ENCODE results near the gene MAPKAPK2. TPM values are rescaled to one million over a fixed set of nuclear protein-coding genes. Genes with fewer than 3 reads are reported as not detected.

MAPKAPK2 gene
- total RNA-seq, 2 experiments from 2014 or later, result 14.5 to 39.9 TPM

DNA sequence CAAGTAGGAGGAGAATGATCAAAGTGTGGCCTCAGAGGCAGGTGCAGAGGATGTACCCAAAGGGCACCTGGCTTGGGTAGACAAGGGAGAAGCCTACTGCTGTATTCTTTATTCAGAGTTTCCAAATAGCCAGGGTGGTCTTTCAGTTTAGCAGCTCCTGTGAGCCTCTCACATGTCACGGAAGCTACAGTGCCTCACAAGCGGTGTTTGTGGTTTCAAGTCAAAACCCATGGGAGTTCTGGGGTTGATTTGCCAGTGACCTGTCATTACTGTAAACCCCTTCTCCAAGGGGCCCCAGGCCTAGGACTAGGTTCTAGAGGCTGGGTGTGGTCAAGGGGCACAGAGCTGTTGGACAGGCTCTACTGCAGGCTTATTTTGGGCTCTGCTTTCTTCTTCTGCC lies 97.7 kb downstream of the MAPKAPK2 start:
- ChIA-PET POLR2A (interaction anchor here (0.7 to 2.9 kb wide), 3 partner anchors 12 to 46 kb away, joined by 3 to 15 read pairs (median 3); partner anchors contain the start of genes IL10 and IL19), CTCF (ENCODE audit: unreplicated experiment) (interaction anchor here (0.6 to 0.8 kb wide), 2 partner anchors 37 to 48 kb away, joined by 3 read pairs; no protein-coding TSS in a partner anchor)
- DNase-seq (ENCODE audit: low spot score), result peak; percentile 92
- H3K4me1 ChIP-seq (ENCODE audit: insufficient read depth, low read length, poor library complexity, severe bottlenecking), result peaks cover 53% of the 10 kb centered on the region
- BruUV-seq (replicated peaks), result no TSS peak
- peak overlapping the region; percentile 63 for H3K4me2 ChIP-seq (ENCODE audit: low read length)
- H3K9me2 ChIP-seq (ENCODE audit: insufficient read depth, low read length), result no peaks in the 10 kb centered on the region
- no peaks in the 10 kb centered on the region for H3K9me3 ChIP-seq (ENCODE audit: low read length)
- peak overlapping the region; percentile 4; the same call in 1 of the 2 replicates for H2AFZ ChIP-seq (ENCODE audit: low read length)
- no peaks in the 10 kb centered on the region for H3K79me2 ChIP-seq (ENCODE audit: insufficient read depth, low read depth, low read length)
- TF ChIP-seq, protein P1, sequence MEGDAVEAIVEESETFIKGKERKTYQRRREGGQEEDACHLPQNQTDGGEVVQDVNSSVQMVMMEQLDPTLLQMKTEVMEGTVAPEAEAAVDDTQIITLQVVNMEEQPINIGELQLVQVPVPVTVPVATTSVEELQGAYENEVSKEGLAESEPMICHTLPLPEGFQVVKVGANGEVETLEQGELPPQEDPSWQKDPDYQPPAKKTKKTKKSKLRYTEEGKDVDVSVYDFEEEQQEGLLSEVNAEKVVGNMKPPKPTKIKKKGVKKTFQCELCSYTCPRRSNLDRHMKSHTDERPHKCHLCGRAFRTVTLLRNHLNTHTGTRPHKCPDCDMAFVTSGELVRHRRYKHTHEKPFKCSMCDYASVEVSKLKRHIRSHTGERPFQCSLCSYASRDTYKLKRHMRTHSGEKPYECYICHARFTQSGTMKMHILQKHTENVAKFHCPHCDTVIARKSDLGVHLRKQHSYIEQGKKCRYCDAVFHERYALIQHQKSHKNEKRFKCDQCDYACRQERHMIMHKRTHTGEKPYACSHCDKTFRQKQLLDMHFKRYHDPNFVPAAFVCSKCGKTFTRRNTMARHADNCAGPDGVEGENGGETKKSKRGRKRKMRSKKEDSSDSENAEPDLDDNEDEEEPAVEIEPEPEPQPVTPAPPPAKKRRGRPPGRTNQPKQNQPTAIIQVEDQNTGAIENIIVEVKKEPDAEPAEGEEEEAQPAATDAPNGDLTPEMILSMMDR (conservative IDR thresholded peaks at IDR 0.05; ENCODE audit: low read length), result no peak
- no peak for TF ChIP-seq EZH2phosphoT487 (IDR thresholded peaks at IDR 0.05; ENCODE audit: borderline replicate concordance, low read depth, low read length)
- no peaks in the 10 kb centered on the region for H4K20me1 ChIP-seq (ENCODE audit: insufficient read depth, low read length)
- H3K4me3 ChIP-seq (ENCODE audit: low read depth, low read length, poor library complexity, severe bottlenecking), result peak overlapping the region; percentile 30
- no peaks in the 10 kb centered on the region for H3K36me3 ChIP-seq (ENCODE audit: insufficient read depth, low read length)
- intact Hi-C loops (cut with micrococcal nuclease; ENCODE audit: unreplicated experiment), result loop anchor here (2.0 kb wide), 1 partner anchor 44 kb away; no protein-coding TSS in a partner anchor
- H3K27ac ChIP-seq (ENCODE audit: low read depth, low read length, poor library complexity, severe bottlenecking), result peak overlapping the region; percentile 64

DNA sequence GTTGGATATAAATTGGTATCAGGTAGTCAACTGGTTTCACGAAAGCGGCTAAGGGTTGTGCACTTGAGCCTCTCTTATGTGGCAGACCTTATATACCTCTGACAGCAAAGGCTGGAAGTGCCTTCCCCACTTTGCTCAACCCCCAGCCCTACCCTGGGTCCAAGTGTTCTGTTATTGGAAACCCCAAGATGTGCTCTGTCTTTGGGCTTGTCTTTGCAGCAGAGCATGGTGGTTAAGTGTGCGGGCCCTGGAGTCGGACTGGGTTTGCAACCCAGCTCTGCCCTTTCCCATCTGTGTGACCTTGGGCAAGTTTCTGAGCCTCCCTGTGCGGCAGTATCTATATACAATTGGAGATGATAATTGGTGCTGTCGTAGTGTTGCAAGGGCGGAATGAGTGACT lies 98.8 kb downstream of the MAPKAPK2 start:
- H2AFZ ChIP-seq (ENCODE audit: low read length), result no peak overlapping the region
- TF ChIP-seq, protein P1 (conservative IDR thresholded peaks at IDR 0.05; ENCODE audit: low read length), result no peak
- TF ChIP-seq EZH2phosphoT487 (IDR thresholded peaks at IDR 0.05; ENCODE audit: borderline replicate concordance, low read depth, low read length), result no peak
- H3K27ac ChIP-seq (ENCODE audit: low read depth, low read length, poor library complexity, severe bottlenecking), result no peak overlapping the region
- H4K20me1 ChIP-seq (ENCODE audit: insufficient read depth, low read length), result no peaks in the 10 kb centered on the region
- ChIA-PET POLR2A (interaction anchor here (0.6 to 2.9 kb wide), 2 partner anchors 13 to 494 kb away, joined by 3 to 15 read pairs; partner anchors contain the start of genes IL10 and IL19), CTCF (ENCODE audit: unreplicated experiment) (no interaction called here)
- no peaks in the 10 kb centered on the region for H3K9me2 ChIP-seq (ENCODE audit: insufficient read depth, low read length)
- H3K4me2 ChIP-seq (ENCODE audit: low read length), result no peak overlapping the region
- DNase-seq (ENCODE audit: low spot score), result no peak
- H3K4me3 ChIP-seq (ENCODE audit: low read depth, low read length, poor library complexity, severe bottlenecking), result no peak overlapping the region
- intact Hi-C loops (cut with micrococcal nuclease; ENCODE audit: unreplicated experiment), result loop anchor here (2.0 kb wide), 1 partner anchor 45 kb away; no protein-coding TSS in a partner anchor
- H3K79me2 ChIP-seq (ENCODE audit: insufficient read depth, low read depth, low read length), result no peaks in the 10 kb centered on the region
- H3K4me1 ChIP-seq (ENCODE audit: insufficient read depth, low read length, poor library complexity, severe bottlenecking), result peaks cover 52% of the 10 kb centered on the region
- BruUV-seq (replicated peaks), result no TSS peak
- no peaks in the 10 kb centered on the region for H3K9me3 ChIP-seq (ENCODE audit: low read length)
- H3K36me3 ChIP-seq (ENCODE audit: insufficient read depth, low read length), result no peaks in the 10 kb centered on the region

Small RNA genes lying within 50 kb of the gene (small RNA-seq; reads per million reads assigned to genes)
- not detected for gene RF00019

Other genes starting within 250 kb of the MAPKAPK2 start
- 23.8 and 23.9 TPM in 2 replicates for gene IKBKE, start 214.4 kb upstream of the MAPKAPK2 start, total RNA-seq (2014; rRNA removed; shearing (Covaris generic))
- gene IKBKE, start 214.4 kb upstream of the MAPKAPK2 start, total RNA-seq (2022), result 34.4 and 38.5 TPM in 2 replicates
- gene RASSF5, start 177.4 kb upstream of the MAPKAPK2 start, total RNA-seq (2014; rRNA removed; shearing (Covaris generic)), result 19.8 and 21.4 TPM in 2 replicates
- 25.7 and 30.0 TPM in 2 replicates for gene RASSF5, start 177.4 kb upstream of the MAPKAPK2 start, total RNA-seq (2022)
- 85.4 and 89.3 TPM in 2 replicates for gene EIF2D, start 72.4 kb upstream of the MAPKAPK2 start, total RNA-seq (2014; rRNA removed; shearing (Covaris generic))
- gene EIF2D, start 72.4 kb upstream of the MAPKAPK2 start, total RNA-seq (2022), result 68.6 and 72.3 TPM in 2 replicates
- 9.7 and 9.8 TPM in 2 replicates for gene DYRK3, start 49.4 kb upstream of the MAPKAPK2 start, total RNA-seq (2014; rRNA removed; shearing (Covaris generic))
- 9.4 and 10.9 TPM in 2 replicates for gene DYRK3, start 49.4 kb upstream of the MAPKAPK2 start, total RNA-seq (2022)
- gene IL19, start 85.9 kb downstream of the MAPKAPK2 start, total RNA-seq (2014; rRNA removed; shearing (Covaris generic)), result not detected in 2 replicates
- gene IL19, start 85.9 kb downstream of the MAPKAPK2 start, total RNA-seq (2022), result not detected in 2 replicates
- gene IL10, start 87.6 kb downstream of the MAPKAPK2 start, total RNA-seq (2014; rRNA removed; shearing (Covaris generic)), result not detected in 2 replicates
- gene IL10, start 87.6 kb downstream of the MAPKAPK2 start, total RNA-seq (2022), result not detected in 2 replicates
- gene IL20, start 180.7 kb downstream of the MAPKAPK2 start, total RNA-seq (2014; rRNA removed; shearing (Covaris generic)), result not detected in 2 replicates
- not detected in 2 replicates for gene IL20, start 180.7 kb downstream of the MAPKAPK2 start, total RNA-seq (2022)
- not detected in 2 replicates for gene IL24, start 212.5 kb downstream of the MAPKAPK2 start, total RNA-seq (2014; rRNA removed; shearing (Covaris generic))
- gene IL24, start 212.5 kb downstream of the MAPKAPK2 start, total RNA-seq (2022), result not detected in 2 replicates
- 3.2 and 5.2 TPM in 2 replicates for gene FCMR, start 237.0 kb downstream of the MAPKAPK2 start, total RNA-seq (2014; rRNA removed; shearing (Covaris generic))
- gene FCMR, start 237.0 kb downstream of the MAPKAPK2 start, total RNA-seq (2022), result 9.2 and 10.6 TPM in 2 replicates

Measured in OCI-LY7 (cell line).